ENCODE data around the gene CGB1.

The CGB1 gene

GRCh38 chr19:49017041-49017665 is 19.5 kb downstream of the CGB1 start, which contains the start of gene LHB:
Gene LHB (minus strand): TSS chr19:49017091. CDS start chr19:49017081, 10 bp downstream.
- H3K4me1 Mint-ChIP-seq: peaks cover 28% of the 10 kb centered on the region
- H3K4me3 Mint-ChIP-seq: peak within 1 kb of the TSS; percentile 45
- peaks cover 31% of the 10 kb centered on the region for H3K27me3 Mint-ChIP-seq (ENCODE audit: low read depth, poor library complexity)
- H3K9me3 Mint-ChIP-seq: no peaks in the 10 kb centered on the region
- DNase-seq: no peak
- H3K27ac Mint-ChIP-seq: no peak within 1 kb of the TSS
- no peak for TF ChIP-seq CTCF (IDR thresholded peaks at IDR 0.05)
- H3K36me3 Mint-ChIP-seq (ENCODE audit: low read depth): peaks cover 23% of the 10 kb centered on the region

GRCh38 chr19:49016067-49016839 is 20.4 kb downstream of the CGB1 start:
- peaks cover 23% of the 10 kb centered on the region for H3K36me3 Mint-ChIP-seq (ENCODE audit: low read depth)
- DNase-seq: no peak
- H3K9me3 Mint-ChIP-seq: no peaks in the 10 kb centered on the region
- TF ChIP-seq CTCF (IDR thresholded peaks at IDR 0.05): no peak
- peaks cover 31% of the 10 kb centered on the region for H3K27me3 Mint-ChIP-seq (ENCODE audit: low read depth, poor library complexity)
- no peak overlapping the region for H3K27ac Mint-ChIP-seq
- no peak overlapping the region for H3K4me3 Mint-ChIP-seq
- H3K4me1 Mint-ChIP-seq: peaks cover 23% of the 10 kb centered on the region

GRCh38 chr19:49014870-49015255 is 21.8 kb downstream of the CGB1 start:
- H3K27ac Mint-ChIP-seq: no peak overlapping the region
- no peak for TF ChIP-seq CTCF (IDR thresholded peaks at IDR 0.05)

GRCh38 chr19:49014123-49014869 is 22.4 kb downstream of the CGB1 start:
- Mint-ChIP-seq H3K36me3 (ENCODE audit: low read depth) (peaks cover 35% of the 10 kb centered on the region), H3K9me3 (no peaks in the 10 kb centered on the region), H3K4me3 (no peak overlapping the region), H3K27me3 (ENCODE audit: low read depth, poor library complexity) (peaks cover 20% of the 10 kb centered on the region), H3K27ac (no peak overlapping the region), H3K4me1 (peaks cover 5% of the 10 kb centered on the region)
- TF ChIP-seq CTCF (IDR thresholded peaks at IDR 0.05): no peak
- no peak for DNase-seq

More at GRCh38 chr19:49014870-49015255, 21.8 kb downstream of the CGB1 start:
- Mint-ChIP-seq H3K36me3 (ENCODE audit: low read depth) (peaks cover 34% of the 10 kb centered on the region), H3K4me1 (peaks cover 9% of the 10 kb centered on the region), H3K4me3 (no peak overlapping the region), H3K9me3 (no peaks in the 10 kb centered on the region), H3K27me3 (ENCODE audit: low read depth, poor library complexity) (peaks cover 21% of the 10 kb centered on the region)
- DNase-seq: no peak

GRCh38 chr19:49011194-49011593 is 25.5 kb downstream of the CGB1 start:
- TF ChIP-seq CTCF (IDR thresholded peaks at IDR 0.05): no peak
- H3K4me3 Mint-ChIP-seq: no peak overlapping the region
- peaks cover 3% of the 10 kb centered on the region for H3K27me3 Mint-ChIP-seq (ENCODE audit: low read depth, poor library complexity)
- DNase-seq: no peak
- no peaks in the 10 kb centered on the region for H3K9me3 Mint-ChIP-seq
- H3K4me1 Mint-ChIP-seq: no peaks in the 10 kb centered on the region
- H3K36me3 Mint-ChIP-seq (ENCODE audit: low read depth): peaks cover 47% of the 10 kb centered on the region
- no peak overlapping the region for H3K27ac Mint-ChIP-seq
